HL-60/S4 treated with retinoic acid at 250 ng/mL for 4 days and 3 days (cell line): ENCODE data around the gene MCM6.

Source experiments
- in situ Hi-C: fragments of 300-500 bp; cut with MboI; formaldehyde crosslinking; loops from 2 replicates; pipeline ENCODE4 v1.7.0; 2022; ENCODE audit warnings: low sequenced_read_pairs

The MCM6 gene

DNA sequence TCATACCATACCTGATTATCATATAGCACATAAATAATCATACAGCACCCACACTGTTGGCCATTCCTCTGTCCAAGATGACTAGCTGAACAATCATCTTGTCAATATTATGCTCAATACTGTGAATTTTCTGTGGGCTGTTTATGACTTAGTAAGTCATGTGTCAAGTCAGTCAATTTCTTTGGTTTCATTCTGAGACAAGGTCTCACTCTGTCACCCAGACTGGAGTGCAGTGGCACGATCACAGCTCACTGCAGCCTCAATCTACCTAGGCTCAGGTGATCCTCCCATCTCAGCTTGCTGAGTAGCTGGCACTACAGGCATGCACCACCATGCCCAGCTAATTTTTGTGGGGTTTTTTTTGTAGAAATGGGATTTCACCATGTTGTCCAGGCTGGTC, 5.7 kb downstream of the MCM6 start:
- in situ Hi-C loops, result no loop called here

DNA sequence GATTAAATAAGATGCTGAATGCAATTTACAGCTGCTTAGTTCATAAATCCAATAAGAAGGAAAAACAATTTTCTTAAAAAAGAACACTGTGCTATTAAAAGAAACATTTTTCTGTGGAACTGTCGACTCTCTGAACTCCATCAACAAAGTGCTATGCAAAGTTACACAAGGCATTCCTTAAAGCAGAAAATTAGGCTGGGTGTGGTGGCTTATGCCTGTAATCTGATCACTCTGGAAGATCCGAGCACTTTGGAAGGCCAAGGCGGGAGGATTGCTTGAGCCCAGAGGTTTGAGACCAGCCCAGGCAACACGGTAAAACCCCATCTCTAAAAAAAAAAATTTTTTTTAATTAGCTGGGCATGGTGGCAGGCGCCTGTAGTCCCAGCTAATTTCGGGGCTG, 13.0 kb downstream of the MCM6 start:
- in situ Hi-C loops, result no loop called here

DNA sequence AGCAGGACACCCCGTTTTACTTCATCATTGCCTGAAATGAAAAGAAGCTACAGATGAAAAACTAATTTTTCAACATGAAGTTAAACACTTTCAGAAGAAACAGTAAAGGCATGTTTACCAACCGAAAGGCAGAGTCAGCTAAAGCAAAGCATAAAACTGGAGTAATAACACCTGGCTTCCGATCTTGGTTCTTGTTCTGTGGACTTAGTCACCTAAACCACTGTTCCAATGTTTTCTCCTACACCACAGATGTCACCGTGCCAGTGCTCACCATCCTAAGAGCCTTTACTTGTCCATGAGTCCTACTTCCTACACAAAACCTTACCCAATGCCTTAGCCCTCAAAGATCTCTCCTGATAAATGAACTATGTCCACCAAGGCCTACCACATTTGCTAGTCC, 13.5 kb downstream of the MCM6 start:
- in situ Hi-C loops, result no loop called here

DNA sequence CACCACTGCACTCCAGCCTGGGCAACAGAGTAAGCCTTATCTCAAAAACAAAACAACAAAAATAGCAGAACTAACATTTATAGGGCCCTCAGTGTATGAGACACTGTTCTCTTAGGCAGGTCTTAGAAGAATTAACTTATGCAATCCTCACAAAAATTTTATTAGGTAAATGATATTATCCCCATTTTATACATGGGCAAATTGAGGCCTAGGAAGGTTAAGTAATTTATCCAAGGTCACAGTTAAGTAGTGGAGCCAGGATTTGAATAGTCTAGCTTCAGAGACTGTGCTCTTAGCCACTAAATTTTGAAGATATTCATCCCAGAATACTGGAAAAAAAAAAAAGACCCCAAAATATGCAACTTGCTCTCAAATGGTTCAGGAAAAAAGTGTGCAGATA, 22.8 kb downstream of the MCM6 start:
- in situ Hi-C loops, result no loop called here

DNA sequence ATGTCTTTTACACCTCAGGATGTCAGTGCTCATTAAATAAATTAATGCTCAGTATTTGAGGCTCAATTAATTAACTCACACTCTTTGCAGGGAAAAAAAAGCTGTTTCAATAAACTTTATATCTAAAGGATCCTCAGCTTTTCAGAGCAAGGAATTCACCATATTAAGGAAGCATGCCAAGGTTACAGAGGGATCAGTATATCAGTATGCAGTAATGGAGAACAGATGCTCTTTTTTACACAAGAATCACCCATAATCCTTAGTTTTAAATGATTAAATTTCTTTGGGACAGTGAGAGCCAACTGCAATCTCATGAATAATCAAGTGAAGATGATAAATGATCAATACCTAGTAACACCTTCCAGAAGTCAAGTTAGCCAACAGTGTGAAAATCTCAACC, 24.4 kb downstream of the MCM6 start:
- in situ Hi-C loops, result no loop called here

DNA sequence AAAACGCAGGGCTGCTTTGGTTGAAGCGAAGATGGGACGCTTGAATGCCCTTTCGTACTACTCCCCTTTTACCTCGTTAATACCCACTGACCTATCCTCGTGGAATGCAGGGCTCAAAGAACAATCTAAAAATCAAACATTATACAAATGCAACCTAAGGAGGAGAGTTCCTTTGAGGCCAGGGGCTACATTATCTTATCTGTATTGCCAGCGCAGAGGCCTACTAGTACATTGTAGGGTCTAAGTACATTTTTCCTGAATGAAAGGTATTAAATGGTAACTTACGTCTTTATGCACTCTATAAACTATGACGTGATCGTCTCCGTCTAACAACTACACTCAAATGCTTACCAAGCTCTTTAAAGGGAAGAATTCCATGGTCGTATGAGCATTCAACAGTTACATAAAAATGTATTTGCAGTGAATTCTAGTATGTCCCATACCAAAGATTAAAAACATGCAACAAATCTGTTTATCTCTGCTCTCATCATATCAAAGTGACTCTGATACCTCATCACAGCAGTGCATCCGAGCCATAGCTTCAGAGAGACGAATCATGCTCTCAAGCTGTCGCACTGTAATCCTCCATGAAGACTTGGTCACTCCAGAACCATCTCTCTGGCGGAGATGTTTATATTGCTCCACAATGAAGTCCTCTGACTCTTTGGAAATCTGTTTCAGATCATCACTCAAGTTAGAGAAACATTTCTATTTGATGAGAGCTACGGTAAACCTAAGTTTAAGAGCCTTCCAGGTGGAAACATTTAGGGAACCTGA, 25.2 kb downstream of the MCM6 start:
- in situ Hi-C loops, result no loop called here

DNA sequence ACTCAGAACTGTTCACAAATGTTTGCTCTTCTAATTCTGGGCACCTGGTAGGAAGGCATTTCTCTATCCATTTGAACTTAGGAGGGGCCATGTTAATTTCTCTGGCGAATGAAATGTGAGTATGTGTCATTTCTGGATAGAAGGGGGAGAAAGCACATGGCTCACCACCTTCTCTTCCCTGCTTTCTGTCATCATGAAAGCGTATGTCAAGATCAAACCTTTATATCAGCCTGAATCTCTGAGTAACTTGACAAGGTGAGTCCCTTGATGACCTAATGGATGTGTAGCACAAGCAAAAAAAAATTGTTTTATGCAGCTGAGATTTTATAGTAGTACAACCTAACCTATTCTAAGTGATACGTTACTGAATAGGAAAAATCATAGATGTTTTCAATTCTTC, 27.2 kb downstream of the MCM6 start:
- in situ Hi-C loops, result no loop called here

DNA sequence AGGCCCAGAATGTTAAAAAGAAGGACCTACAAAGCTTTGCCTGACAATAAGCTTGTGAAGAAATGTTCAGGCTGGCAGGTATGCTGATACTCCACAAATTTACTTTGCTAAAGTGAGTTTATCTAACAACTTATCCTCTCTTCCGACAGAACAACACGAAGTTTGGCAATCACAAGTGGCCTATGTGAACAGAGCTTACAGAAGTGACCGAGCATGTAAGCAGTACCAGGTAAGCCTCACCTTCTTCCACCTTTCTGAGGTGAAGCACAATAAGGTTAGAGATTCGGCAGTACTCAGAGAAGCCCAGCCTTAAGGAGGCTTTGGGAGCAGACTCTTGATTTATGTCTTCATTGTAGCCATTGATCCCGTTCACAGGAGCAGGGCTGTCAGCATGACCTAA, 30.2 kb downstream of the MCM6 start:
- in situ Hi-C loops, result no loop called here

DNA sequence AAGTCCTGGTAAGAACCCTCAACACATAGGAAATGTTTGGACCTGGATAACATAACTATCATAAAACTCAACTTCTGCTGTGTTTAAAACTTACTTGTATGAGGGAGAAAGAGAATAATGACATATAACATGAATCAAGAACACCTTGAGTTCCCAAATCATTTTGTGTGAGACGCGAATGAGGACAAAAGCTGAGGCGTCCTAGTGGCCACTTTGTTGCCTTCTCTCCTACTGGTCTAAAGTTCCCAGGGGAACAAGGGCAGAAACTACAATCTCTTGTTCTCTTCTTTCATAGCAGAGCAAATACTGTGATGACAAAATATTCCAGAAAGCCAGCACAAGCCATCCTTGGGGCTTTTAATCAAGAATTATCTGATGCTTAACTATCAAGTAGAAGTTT, 31.0 kb downstream of the MCM6 start:
- in situ Hi-C loops, result no loop called here

DNA sequence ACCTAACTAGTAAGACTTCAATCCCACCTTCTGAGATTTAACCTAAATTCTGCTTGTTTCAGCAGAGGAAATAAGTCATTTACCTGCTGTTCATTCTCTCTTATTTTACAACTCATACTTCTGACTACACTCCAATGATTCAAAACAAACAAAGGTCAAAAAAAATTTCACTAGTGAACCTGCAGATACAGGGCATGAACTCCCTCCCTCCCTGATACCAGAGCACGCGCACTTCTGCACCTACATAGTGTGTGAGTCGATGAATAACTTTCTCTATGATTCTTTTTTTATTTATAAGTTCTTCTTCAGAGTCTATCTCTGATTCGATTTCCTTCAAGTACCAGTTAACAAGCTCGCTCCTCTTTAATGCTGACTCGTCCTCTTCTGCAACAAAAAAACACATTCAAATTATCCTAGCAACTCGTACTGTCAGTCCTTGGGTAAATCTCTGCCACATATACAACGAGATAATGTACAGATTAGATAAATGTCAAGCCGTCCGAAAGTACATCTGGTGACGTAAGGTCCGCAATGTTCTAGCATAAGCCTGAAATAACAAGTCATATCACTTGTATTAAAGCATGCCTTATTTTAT, 31.8 kb downstream of the MCM6 start:
- in situ Hi-C loops, result no loop called here

DNA sequence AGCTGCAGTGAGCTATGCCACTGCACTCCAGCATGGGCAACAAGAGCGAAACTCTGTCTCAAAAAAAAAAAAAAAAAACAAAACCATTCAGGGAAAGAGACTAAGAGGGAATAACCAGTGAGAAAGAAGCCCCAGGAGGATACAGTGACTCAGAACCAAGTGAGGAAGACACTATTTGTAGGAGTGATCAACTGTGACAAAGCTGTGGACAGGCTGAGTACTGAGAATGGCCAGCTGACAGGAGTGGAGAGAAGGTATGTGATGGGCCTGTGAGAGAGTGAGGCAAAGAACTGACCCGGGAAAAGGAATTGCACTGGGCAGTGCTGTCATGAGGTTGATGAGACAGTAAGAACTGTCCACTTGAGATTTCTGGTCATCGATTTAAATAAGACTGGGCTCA, 32.6 kb downstream of the MCM6 start:
- in situ Hi-C loops, result no loop called here

DNA sequence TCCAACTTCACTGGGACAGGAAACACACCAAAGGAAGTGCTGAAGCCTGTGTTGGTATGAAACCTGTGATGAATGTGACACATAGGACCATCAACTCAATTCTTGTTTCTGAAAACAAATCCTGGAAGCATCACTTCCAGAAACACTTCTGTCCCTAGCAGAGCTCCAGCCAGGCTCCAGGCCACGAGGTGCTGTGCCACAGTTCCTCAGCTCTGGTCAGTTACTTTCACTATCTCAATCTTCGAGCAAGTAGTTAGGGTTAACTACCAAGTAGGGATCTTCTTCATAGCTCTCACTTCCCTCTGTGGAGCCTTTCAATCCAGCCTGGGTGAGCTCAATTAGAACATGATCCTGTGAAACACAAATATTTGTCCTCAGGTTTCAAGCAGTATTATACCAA, 35.6 kb downstream of the MCM6 start:
- in situ Hi-C loops, result no loop called here

DNA sequence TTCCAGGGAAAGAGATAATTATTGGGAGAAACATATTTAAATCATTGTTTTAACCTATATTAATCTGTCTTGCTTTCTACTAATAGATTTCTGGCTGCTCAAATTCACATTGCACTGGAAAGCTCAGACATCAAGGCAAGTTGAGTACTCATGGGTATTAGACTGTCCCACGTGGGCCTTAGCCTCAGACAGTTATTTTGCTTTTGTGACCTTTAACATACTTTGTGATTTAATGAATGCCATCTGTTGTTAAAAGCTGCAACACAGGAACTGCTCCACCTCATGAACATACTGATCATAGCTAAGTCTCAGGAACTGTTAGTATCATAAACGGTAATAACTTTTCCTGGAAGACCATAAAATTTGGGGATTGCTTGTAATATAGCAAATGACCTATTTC, 36.5 kb downstream of the MCM6 start:
- in situ Hi-C loops, result no loop called here

DNA sequence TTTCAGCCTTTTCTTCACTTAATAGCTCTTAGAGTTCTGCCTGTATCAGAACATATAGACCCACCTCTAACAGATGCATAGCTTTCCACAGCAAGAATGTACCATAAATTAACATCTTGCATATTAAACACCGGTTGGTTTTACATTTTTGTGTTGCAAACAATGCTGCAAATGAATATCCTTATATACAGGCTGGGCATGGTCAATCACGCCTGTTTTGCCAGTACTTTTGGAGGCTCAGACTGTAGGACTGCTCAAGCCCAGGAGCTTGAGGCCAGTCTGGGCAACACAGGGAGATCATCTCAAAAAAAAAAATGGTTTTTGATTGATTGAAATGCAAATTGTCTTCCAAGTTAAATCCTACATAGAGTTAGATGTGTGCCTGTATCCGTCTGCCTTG, 37.7 kb downstream of the MCM6 start:
- in situ Hi-C loops, result no loop called here

DNA sequence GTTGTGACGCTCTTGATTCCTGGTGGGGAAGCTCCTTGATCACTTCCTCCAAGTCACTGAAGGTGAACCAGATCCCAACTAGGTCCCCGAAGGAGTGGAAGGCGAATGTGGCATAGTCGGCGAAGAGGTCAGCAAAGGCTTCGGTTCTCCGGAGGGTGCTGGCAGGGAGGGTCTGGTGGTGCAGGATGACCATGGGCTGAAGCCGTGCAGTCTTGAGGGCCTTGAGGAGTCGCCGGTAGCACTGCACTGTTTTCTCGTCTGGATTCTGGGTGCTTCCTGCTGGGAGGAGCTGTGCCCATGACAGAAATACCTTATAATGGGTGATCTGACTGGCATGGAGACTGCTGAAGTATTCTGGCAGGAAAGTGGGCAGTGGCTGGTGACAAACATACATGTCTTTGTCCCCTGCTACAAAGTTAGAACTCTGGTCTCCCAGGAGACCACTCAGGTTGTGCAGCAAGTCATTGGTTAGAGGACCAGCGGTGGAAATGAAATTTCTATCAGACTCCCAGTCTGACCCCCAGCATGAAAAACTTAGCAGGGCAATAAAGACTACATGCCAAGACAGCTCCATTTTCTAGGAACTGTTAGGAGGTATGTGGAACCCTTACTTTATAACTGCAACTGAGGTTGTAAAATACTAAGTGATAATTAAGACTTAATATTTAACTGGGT, 39.5 kb downstream of the MCM6 start, which contains the start of gene LCT:
Gene LCT (minus strand): TSS at position 589 of the 675 bp plus-strand sequence. CDS start 15 bp downstream, at position 574.
- in situ Hi-C loops, result no loop called here

DNA sequence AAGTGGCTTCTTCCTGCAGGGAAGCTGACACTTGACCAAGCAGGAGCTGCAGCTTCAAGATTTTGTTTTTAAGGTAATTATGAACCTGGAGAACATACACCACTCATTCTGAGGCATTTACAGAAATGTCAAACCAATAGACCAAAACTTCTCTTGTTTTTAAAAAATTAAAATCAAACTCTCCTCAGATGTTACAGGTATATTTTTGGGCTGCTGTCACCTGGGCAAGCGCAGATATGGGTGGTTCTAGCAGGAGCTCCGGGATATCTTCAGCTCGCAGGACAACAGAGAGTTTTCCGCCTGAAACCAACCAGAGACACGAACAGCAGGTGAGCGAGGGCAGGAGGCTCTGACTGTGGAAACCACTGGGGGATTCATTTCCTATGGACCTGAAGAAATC, 43.4 kb downstream of the MCM6 start:
- in situ Hi-C loops, result no loop called here

DNA sequence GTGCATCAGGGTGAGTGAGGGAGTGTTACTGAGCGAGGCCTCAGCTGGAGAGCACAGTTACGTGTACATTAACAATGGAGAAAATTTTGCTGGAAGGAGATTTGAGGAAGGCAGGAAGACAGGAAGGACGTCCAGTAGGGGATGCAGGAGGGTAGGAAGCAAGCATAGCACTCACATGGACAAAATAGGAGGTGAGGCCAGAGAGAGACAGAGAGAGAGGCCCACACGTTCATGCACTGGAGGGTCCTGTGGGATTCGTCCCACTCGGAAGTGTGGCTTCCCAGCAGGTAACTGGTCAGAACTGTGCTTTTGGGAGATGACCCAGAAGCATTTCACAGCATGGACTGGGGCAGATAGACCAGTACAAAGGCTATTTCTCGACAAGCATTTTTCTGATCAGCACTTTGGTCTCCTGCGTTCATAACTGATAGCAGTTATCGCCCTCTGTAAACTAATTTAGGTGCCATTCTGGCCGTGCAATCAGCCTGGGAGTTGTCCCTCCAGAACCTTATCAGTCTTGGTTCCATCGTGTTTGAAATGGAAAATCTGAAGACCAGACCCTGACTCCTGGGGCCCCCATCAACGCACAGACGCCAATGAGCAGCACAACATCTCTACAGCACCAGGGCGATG, 44.9 kb downstream of the MCM6 start:
- in situ Hi-C loops, result no loop called here

DNA sequence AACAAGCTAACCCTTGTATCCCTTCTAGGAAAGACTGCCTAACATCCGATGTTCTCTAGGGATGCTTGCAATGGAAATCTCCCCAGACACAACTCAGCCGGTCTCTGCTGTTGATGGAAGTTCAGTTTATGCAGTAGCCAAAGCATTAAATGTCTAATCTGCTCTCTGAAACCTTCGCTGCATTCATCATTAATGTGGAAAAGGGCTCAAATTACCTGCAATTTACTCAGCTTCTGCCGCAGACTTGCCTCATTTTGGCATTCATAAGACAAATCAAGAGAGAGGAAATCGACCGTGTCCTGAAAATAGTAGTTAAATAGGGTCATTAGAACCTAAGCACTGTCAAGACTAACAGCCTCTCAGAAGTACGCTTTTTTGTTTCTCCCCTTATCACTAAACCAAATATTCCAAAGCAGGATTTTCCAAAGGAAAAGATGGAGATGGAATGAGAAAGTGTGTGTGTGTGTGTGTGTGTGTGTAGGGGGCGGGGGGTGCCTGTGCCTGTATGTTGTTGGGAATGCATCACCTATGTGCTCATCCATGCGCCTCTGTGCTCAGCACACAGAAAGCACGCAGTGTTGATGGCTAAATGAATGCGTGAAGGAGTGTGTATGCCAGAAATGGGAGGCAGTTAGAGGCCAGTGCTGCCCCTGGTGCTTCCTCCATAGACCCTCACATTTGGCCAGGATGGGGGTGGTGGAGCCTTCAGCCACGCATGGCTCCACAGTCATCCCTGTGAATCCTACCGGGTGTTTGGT, 46.7 kb downstream of the MCM6 start:
- in situ Hi-C loops, result no loop called here

DNA sequence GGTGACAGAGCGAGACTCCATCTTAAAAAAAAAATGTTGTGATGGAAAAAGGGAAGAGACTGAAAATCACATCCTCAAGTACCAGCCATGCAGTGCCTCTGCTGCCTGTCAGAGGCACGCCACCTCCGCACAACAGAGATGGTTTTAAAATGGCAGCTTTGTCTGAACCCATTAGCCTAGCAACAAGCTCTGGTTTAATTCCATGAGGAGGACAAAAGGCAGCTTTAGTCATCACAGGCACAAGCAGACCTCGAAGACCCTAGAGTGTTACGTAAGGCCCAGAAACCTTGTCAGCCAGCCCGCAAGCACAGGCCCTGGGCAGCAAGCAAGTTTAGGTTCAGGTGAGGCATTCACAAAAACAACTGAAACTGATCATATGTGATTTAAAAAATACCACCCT, 49.7 kb downstream of the MCM6 start:
- in situ Hi-C loops, result no loop called here

DNA sequence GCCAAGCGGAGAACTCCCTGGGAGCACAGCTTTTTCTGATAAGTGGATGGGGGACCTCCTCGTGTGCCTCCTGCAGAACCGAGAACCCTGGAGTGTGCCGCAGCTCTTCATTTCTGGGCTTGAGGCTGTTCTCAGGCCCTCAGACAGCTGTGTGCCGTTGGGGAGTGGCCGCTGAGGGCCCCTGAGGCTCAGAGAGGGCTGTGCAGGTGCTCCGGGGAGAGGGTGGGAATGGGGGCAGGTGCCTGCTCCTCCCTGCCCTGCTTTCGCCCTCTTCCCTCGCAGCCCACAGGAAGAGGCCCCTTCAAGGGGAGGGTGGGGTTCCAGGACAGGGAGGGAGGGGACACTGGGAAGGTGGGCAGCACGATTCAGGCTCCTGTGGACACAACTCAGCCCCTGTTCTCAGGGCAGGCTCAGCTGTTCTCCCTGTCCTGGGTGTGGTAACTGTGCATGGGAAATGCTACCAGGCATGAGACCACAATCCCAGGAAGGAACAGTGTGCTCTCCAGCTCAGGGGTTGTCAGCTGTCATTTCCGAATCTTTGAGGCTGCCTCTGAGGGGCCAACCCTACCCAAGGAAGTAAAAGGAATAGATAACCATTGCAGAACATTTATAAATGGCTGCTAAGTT, 50.6 kb downstream of the MCM6 start:
- in situ Hi-C loops, result no loop called here

DNA sequence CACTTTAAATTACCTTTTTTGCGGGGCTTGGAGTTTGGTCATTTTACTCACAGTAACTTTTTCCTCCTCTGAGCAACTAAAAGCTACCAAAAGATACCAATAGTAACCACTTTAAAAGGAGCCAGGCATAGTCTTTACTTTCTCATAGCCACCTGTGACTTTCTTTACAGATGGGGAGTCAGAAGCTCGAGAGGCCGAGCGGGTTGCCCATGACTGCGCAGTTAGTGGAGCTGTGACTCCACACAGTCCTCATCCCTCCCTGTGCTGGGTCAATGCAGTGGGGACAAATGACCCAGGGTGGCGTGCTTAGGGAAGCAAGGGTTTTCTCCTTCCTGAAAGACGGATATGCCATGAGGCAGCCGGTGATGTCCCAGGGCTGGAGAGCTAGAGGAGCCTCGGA, 51.1 kb downstream of the MCM6 start:
- in situ Hi-C loops, result no loop called here
